NCI-H446 treated with DMSO at 0.1 percent for 48 hours (cell line): ENCODE data around the gene IGSF8.
"Not testable (repeated sequence)": the region's sequence is repeated elsewhere in the genome, so short reads cannot be mapped to it uniquely, and the experiment has no call there.

Experiments
- DNase-seq: peaks from one replicate; lab custom pipeline; 2025; lab: John Stamatoyannopoulos, UW

The IGSF8 gene

DNA sequence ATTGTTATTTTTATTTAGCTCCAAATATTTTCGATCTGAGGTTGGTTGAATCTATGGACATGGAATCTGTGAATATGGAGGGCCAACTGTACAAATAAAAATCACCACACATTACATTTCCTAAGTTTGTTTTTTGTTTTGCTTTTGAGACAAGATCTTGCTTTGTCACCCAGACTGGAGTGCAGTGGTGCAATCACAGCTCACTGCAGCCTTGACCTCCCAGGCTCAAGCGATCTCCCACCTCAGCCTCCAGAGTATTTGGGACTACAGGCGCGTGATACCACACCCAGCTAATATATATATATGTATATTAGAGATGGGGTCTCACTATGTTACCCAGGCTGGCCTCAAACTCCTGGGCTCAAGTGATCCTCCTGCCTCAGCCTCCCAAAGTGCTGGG is 27.9 kb upstream of the IGSF8 start:
- DNase-seq: not testable (repeated sequence)

DNA sequence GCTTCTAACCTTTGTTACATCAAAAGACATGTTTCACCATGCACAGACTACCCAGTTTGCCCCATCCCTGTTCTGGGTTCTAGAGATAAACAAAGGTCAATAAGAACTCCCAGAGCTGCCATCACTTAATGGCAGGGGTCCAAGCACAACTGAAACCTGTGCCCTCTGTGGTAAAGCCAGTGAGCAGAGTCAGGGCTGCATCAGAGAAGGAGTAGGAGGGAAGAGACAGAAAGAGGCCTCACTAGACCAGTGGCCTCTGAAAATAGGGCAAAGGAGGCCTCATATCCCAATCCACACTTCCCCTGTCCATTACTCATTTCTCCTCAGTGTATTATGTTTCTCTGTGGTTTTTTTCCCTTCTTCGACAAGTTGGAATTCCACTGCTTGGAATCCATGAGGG is 27.3 kb upstream of the IGSF8 start:
- no peak for DNase-seq

DNA sequence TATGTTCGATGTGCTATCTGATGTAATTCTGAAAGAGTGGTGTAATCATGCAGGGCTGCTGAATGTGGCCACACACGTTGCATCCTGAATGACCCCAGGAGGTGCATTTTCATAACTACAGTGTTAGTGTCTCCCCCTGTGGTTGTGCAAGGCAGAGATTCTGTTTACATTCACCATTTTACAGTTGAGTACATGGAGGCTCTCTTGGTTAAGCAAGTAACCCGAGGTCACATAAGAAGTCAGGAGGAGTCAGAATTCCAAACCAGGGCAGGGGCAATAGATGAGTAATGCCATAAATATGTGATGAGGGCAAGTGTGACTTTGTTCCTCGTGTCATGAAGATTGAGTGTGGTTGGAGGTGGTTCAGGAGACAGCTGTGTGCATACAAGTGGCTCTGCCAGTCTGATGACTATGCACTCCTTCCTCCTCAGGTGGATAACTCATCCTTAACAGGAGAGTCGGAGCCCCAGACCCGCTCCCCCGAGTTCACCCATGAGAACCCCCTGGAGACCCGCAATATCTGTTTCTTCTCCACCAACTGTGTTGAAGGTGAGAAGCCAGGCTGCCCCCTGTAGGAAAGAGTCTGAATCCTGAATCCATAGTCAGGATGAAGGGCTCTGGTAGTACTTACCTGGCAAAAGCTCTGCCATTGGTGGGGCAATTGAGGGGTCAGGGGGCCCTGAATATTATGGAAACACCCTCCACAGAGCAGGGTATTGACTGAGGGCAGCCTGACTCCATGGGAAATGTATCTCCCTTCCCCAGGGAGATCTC is 26.5 kb upstream of the IGSF8 start:
- DNase-seq: no peak

DNA sequence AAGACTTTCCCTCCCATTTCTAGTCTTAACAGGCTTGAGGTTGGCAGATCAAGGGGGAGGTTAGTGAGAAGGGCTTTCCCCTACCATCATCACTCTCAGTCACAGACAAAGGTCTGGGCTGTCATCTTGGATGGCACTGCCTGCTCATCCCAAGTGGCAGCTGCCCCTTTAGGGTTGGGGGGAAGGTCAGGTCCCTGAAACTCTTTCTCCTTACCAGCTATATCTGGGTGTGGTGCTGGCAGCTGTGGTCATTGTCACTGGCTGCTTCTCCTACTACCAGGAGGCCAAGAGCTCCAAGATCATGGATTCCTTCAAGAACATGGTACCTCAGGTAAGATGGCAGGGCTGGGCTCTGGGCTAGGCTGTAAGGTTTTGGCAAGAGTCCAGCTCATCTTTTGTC is 25.3 kb upstream of the IGSF8 start:
- no peak for DNase-seq

DNA sequence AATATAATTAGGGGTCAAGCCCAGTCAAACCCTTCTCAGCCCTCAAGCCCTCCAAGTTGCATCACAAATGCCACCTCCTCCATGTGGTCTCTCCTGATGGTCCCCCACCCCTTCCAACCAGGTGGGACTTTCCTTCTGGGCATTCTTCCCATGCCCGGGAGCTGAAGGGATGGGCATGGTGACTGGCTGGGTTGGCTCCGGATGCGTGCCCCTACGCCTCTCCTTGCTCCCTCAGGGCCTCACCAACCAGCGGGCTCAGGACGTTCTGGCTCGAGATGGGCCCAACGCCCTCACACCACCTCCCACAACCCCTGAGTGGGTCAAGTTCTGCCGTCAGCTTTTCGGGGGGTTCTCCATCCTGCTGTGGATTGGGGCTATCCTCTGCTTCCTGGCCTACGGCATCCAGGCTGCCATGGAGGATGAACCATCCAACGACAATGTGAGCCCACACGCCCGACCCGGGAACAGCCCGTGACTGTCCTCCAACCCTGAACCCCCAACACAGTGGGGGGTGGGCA is 24.6 kb upstream of the IGSF8 start:
- no peak for DNase-seq

DNA sequence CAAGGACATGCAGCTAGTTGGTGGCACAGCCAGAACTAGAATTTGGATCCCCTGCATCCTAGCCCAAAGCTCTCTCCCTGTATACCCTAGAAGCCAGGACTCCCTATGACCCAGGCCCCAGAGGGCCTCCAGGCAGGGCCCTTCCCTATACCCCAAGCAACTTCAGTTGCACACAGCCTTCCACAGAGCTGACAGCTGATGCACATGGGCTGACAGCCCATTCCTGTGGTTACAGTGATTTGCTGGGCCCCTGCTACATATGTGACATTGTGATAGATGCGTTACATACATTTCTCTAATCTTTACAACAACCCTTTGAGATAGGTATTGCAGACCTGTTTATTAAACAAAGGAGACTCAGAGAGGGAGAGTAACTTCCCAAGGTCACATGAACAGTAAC is 23.0 kb upstream of the IGSF8 start:
- no peak for DNase-seq

DNA sequence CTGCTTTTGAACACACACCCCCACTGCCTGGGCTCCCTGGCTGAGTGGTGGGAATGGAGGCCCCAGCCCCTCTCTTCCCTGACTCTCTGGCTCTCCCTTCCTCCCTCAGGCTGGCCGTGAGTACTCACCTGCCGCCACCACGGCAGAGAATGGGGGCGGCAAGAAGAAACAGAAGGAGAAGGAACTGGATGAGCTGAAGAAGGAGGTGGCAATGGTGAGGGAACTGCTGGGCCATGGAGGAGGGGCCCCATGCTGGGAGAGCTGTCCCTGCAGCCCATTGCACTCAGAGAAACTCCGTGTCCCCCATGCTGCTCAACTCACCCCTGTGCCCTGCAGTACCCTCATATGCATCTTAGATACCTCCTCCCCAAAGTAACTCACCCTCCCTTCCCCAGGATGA is 22.4 kb upstream of the IGSF8 start:
- no peak for DNase-seq

DNA sequence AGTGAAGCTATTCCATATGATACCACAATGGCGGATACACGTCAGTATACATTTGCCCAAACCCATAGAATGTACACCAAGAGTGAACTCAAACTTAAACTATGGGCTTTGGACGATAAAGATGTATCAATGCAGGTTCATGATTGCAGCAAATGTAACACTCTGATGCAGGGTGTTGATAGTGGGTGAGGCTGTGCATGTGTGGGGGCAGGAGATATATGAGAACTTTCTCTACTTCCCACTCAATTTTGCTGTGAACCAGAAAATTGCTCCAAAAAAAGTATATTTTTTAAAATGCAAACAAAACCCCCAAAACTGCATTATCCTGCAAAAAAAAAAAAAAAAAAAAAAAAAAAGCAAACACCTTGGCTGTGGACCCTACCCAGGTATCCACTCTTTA is 20.5 kb upstream of the IGSF8 start:
- no peak for DNase-seq

DNA sequence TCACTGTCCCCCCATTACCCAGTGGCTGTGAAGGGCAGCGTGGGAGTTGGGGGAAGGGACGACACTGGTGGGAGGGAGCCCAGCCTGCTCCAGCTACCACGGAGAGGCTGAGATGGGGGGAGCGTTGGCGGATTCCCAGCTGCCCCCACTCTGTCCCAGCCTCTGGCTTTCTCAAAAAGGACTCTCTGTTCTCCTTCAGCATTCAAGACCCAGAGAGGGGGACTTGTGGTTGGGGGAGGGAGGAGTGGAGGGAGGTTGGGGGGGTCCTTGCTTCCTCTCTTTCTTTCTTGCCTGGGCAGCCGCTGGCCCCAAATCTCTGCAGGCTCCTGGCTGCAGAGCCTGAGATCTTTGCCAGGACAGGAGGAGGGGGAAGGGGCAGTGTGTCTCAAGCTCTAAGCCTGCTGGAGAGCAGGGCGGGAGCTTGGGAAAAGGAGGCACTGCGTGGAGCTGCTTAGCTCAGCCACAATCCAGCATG is 19.3 kb upstream of the IGSF8 start:
- peak; percentile 16 for DNase-seq

DNA sequence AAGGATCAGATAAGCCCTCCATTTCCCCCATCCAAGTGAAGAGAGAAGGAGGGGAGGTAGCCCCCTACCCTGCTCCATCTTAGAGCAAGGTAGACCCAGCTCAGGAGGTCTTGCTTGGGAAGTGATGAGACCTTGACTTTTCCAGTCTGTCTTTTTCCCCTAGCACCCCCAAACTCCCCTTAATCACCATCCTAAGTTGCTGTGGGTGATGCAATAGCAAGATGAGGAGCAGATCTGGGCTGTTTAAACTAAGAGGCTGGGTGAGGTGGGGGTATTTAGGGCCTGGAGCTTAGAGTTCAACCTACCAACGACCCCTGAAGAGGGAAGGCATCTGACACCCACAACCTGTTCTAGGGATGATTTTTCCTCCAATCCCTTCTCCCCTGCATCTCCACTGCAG is 18.9 kb upstream of the IGSF8 start:
- no peak for DNase-seq

DNA sequence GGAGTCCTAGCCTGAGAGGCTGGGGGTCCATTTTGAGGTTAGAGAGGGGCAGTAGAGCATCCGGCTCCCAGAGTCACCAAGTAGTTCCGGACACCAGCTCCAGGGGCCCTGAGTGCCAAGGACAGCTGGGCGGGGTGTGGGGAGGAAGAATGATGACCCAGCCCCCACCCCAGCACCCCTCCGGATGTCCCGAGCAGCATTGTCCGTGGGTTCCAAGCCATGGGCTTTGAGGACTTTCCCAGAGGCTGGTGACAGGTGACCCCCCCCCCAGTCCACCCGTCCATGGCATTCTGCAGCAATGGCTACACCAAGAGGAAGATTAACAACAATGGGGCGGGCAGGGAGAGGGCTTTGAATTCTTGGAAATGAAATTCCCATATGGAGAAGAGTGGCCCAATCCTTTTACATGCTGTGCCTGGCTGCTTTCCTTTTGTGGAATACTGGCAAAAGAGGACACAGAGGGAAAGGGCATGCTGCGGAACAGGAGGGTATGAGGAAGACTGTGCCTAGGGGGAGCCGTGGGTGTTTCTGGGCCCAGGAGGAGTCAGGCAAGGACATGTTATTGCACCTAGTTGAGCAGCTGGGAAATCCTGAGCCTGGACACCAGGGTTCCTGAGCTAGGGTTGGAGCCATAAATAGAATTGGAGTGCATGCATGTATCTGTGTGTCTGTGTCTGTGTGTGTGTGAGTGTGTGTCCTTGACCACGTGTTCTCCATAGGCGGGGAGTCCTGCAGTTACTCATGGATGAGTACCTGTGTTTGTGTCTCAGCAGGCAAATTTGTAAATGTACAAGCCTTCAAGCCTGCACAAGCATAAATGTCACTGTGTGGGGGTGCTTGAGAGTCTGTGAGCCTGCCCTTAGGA is 18.1 kb upstream of the IGSF8 start:
- DNase-seq: no peak

DNA sequence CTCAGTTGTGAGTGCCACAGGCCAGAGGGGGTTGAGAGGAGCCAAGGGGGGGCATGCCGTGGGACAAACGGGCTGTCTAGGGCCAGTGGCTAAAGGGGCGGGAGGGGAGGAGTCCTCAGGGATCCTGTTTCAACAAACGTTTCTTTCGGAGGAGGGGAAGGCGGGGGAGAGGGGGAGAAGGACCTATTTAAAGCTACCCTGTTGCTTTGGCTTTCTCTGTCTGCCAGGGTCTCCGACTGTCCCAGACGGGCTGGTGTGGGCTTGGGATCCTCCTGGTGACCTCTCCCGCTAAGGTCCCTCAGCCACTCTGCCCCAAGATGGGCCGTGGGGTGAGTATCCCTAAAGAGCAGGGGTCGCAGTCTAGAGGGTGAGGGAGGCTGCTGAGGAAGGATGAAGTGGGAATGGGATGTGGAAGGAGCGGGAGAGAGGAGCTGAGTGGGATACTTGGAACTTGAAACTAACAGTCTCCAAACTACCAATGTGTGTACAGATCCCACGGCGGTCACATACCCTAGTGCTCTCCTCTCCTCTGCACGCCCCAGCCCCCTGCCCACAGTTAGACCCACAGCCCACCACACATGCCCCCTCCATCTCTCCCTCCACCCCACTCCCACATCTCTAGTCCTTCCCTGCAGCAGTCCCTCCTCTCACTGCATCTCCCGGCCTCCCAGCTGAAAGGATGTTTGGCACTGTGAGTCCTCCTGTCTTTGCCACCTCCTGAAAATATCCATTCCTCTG is 17.3 kb upstream of the IGSF8 start, which contains the start of gene ATP1A2:
Gene ATP1A2 (plus strand): TSS at position 215 of the 738 bp plus-strand sequence. CDS start 103 bp downstream, at position 318.
- no peak for DNase-seq

DNA sequence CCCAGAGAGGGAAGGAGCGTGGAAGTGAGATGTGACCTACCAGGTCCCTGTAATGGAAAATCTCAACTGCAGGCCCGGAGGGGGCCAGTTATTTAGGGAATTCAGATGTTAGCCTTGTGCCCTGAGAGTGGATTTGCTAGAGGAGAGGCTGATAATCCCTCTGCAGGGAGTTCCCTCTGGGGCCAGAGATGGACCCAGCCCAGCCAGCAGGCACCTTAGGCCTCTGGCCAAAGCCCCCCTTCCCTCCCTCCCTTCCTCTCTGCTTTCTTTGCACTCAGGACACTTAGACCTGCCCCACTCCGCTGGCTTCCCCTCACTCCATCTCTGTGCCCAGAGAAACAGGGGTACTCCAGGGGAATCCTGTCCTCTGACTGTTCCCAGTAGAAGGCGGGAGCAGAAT is 15.7 kb upstream of the IGSF8 start:
- DNase-seq: no peak

DNA sequence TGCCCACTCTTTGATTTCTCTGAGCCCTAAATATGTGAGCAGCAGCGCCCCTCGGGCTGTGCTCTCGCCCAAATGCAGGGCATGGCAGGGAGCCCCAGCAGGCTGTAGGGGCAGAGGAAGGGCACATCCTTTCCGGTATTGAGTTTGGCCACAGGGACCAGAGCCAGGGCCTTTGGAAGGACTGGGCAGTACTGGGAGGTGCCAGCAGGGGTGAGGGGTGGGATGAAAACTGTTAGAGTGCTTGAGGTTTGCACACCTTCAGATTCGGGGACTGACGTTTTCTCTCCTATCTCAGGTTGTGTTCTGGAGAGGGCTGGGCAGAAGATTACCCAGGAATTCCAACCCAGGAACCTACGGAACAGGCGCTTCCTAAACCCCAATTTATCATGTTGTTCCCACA is 15.0 kb upstream of the IGSF8 start:
- DNase-seq: no peak

DNA sequence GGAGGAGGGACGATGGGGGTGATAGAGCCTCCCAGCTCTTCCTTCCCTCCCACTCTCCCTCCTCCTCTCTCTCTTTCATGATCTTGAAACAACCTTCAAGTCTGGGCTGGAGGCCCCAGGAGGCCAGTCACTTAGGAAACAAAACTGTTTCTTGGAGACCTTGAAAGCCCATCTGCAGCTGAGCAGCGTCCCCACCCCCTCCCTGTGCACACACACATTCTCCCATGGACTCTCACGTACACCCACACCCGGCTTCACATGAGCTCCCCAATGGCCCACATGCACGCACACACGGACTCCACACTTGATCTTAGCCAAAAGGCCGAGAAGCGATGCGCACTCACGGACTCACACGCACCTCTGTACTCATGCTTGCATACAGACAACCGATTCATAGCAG is 13.9 kb upstream of the IGSF8 start:
- DNase-seq: no peak

DNA sequence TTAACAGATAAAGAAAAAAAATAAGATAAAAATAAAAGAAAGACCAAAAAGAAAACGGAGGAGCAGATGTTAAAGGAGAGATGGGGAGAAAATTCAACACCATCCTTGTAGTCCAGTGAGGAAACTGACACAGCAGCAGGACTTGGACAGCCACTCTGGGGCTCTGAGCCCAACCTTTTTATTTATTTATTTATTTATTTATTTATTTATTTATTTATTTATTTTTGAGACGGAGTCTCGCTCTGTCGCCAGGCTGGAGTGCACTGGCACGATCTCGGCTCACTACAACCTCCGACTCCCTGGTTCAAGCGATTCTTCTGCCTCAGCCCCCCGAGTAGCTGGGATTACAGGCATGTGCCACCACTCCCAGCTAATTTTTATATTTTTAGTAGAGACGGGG is 13.0 kb upstream of the IGSF8 start:
- DNase-seq: not testable (repeated sequence)

DNA sequence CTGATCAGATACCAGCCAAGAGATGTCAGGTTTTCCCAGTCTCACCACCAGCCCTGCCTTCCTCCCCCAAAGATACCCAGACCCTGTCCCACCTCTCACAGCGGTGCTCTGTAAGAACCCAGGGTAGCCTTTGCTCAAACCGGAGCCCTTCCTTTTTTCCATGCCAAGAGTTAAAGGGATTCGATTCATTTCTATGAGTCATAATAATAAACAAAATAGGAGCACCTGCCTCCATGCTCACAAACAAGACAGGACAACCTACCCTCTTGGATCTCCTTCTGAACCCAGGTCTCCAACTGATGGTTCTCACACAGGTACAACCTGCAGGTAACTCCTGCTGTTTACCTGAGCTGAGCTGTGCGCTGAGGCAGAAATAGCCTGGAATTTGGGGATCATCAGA is 11.3 kb upstream of the IGSF8 start:
- DNase-seq: no peak

DNA sequence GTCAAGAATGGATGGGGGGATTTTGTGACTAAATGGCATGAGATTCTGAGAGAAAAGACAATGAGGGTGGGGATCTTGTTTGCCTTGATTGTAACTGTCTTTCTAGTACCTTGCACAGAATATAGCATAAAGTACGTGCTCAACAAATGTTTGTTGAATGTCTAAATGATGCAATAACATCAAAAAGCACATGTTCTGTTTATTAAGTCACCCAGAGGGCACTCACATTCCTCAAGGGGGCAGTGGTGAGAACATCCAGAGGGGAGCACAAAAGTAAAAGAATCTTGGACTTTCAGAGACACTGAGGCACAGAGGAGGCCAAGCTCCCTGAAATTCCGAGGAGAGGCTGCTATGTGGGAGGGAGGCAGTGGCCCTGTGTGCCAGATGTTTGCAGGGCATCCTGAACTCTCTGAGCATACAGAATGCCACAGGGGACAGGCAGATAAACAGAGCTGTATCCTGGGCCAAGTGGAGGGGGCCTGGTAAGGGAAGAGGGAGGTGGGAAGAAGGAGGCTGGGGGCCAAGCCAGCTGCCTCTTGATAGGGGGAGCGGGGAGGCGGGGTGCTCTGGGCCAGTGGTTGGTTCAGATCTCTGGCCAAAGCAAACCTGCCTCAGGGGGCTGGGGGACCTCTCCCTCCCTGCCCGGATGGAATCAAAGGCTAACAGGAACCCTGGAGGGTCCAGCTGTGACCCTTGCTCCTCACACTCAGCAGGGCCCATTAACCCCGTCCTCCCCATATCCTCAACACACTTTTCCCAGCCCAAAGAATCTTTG is 10.7 kb upstream of the IGSF8 start:
- DNase-seq: no peak

DNA sequence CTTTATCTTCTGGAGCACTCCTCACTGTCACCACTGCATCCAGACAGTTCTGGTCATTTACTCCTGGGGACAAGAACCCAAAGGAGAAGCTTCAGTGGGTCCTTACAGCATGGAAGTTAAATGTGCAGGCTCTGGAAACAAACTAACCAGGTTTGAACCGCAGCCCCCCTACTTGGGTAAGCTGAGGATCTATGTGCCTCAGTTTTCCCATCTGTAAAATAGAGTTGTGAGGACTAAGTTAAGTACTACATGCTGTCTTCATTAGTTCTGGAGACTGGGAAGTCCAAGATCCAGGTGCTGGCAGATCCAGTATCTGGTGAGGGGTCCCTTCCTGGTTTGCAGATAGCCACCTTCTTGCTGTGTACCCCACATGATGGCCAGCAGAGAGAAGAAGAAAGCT is 9.1 kb upstream of the IGSF8 start:
- no peak for DNase-seq

DNA sequence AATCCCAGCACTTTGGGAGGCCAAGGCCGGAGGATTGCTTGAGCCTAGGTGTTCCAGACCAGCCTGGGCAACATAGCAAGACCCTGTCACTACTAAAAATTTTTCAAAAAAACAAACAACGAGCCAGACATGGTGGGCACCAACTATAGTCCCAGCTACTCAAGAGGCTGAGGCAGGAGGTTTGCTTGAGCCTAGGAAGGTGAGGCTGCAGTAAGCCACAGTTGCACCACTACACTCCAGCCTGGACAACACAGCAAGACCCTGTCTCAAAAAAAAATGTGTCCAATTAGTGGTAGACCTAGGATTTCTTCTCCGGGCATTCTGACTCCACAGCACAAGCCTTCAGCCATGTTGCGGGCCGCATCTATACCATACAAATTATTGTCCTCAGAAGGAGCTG is 6.7 kb upstream of the IGSF8 start:
- no peak for DNase-seq

DNA sequence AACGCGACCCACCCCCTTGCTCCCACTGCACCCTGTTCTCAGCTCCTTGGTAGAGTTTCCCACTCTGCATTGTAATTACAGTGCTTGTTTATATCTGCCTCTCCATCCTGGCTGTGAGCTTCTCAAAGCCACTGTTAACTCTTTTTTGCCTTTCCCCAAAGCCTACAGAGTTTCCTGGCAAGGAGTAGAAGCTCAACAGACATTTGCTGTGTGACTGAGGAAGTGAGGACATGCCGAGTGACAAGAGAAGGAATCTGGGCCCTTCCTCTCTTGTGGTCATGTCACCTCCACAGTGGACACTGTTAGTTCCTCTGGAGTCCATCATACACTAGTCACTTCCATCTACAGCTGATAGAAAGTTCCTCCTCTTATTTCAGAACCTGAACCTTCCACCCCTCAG is 6.1 kb upstream of the IGSF8 start:
- no peak for DNase-seq
